ENCODE results near the gene CDH19.

The CDH19 gene

DNA sequence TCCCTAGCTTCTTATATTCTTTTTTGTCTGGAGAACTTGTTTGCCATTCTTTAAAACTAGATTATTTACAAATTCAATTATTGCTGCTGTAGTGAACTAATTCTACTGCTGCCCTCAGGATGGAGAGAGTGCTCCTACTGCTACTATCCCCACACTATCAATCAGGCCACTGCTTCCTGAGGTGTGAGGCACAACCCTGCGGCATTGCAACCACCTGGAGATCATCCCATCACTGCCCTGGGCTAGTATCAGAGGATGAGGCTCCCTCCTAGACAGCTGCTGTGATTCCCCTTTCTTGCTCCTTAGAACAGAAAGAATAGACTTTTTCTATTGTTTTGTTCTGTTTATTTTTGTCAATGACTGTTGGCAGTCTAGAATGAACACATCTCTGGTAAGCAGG lies 146.6 kb downstream of the CDH19 start:
- no peak for DNase-seq (ENCODE audit: low read depth)
